Daoy (cell line): ENCODE data around the gene CLPSL2. TPM values are rescaled to one million over a fixed set of nuclear protein-coding genes. Genes with fewer than 3 reads are reported as not detected.
"Not testable (repeated sequence)": the region's sequence is repeated elsewhere in the genome, so short reads cannot be mapped to it uniquely, and the experiment has no call there.

ENCODE experiments used
- DNase-seq: peaks from one replicate; pipeline ENCODE4 v3.0.0-alpha.2; 2015; ENCODE audit warnings: low read depth
- total RNA-seq: library from RNA; depleted of rRNA; stranded (reverse); fragments of >200 nt; shearing (Covaris generic); gene quantifications from 2 replicates; pipeline ENCODE4 v1.2.3, GENCODE V29; 2014; rRNA removed

CLPSL2 gene
- total RNA-seq = not detected in 2 replicates

- DNase-seq = peak; percentile 51
Measured at GRCh38 chr6:35776364-35777215, at the start of gene CLPSL2. Gene CLPSL2 (plus strand): TSS chr6:35776598. CDS start chr6:35776619, 21 bp downstream.

DNA sequence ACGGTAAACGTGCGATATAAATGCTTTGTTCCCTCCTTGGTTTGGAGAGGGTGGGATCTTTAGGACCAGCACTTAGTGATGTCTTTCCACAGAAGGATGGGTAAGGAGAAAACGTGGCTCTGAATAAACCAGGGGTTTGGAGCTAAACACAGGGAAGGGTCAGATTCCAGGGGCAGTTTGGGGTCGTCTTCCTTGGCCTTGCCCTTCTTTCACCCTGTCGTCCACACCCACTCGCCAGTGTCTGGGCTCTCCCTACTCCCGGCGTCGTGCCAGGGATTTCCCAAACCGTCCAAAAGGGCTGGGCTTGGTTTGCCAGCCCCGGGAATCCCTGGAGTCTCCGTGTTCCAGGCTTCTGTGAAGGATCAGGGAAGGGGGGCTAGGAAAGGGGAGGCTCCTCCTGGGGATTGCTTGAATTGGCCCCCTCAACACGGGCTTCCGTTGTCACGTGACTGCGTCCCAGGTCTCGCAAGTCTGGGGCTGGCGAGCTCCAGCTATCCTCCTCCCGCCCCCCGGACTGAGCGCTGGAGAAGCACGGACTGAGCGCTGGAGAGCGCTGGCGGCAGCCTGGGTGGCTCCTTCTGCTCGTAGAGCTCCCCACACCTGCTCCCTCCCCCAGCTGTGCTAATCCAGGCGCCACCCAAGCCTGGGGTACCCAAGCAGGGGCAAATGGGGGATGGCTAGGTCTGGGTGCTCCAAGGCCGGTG lies 49.0 kb upstream of the CLPSL2 start:
- DNase-seq = peak; percentile 75

GRCh38 chr6:35727935-35728682 lies 48.3 kb upstream of the CLPSL2 start:
- DNase-seq = peak; percentile 96

DNA sequence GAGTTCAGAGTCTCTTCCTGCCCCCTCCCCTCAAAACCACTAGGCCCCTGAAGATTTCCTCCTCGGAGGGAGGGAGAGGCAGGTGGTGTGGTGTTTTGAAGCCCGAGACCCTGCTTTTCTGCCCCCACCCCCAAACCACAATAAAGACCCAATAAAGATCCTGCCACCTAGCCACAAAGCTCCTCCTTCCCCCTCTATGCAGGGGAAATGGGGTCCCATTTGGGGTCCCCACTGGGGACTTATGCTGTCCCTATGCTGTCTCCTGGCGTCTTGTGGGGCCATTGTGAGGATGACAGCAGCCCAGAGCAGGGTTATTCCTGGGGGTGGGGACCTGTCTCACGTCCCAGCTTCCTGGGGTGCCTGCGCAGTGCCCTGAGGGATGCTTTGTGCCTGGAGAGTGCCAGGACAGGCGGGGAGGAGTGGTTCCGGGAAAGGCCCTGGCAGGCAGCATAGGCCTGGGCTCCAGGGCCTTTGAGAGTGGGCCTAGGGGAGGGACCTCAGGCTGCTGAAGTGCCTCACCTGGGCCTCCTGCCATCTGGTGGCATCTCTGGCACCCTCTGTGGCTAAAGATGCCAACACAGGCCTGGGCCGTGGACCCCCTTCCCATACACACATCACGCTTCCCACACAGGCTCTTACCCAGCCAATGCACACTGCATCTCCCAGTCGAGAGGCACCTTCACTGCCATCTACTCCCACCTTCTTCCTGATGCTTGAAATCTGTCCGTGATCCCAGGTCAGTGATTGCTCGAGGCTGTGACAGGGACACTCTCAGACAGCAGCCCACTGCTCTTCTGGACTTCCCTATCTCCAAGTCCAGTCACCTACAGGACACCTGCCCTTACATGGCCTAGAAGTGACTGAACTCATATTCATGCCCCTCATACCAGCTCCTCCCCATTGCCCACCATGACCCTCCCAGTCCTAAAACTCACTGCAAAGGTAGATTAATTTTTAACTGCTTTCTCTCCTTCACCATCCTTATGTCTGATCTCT lies 47.4 kb upstream of the CLPSL2 start:
- DNase-seq = no peak

DNA sequence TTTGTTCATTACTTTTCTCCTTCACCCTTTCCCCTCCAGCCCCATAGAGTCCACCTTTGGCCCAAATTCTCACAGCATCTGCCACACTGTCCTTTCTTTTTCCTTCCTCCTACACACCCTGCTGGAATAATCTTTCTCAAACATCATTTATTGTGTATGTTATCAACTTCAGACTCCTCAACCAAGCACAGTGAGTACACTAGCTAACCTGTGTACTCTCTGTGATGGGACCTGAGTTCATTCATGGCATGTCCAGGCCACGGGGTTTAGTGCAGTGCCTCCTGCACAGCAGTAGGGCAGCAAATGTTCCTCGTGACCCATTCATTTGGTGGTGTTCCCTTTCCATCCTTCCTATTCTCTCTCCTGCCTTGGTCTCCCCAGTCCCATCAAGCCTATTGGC lies 46.7 kb upstream of the CLPSL2 start:
- DNase-seq = no peak

GRCh38 chr6:35730745-35731413 lies 45.5 kb upstream of the CLPSL2 start:
- DNase-seq = no peak

GRCh38 chr6:35731414-35731735 lies 45.0 kb upstream of the CLPSL2 start:
- peak; percentile 94 for DNase-seq

- DNase-seq = peak; percentile 91
Measured at GRCh38 chr6:35731736-35732532, 44.5 kb upstream of the CLPSL2 start.

GRCh38 chr6:35733633-35734032 lies 42.8 kb upstream of the CLPSL2 start:
- DNase-seq = no peak

DNA sequence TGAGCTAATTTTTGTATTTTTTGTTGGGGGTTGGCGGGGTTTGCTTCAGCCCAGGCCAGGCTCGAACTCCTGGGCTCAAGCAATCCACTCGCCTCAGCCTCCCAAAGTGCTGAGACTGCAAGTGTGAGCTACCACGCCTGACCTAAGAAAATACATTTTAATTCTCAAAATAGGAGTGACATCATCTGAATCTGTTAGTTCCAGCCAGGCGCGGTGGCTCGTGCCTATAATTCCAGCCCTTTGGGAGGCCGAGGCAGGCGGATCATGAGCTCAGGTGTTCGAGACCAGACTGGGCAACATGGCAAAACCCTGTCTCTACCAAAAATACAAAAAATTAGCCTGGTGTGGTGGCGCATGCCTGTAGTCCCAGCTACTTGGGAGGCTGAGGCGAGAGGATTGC lies 42.1 kb upstream of the CLPSL2 start:
- DNase-seq = not testable (repeated sequence)

DNA sequence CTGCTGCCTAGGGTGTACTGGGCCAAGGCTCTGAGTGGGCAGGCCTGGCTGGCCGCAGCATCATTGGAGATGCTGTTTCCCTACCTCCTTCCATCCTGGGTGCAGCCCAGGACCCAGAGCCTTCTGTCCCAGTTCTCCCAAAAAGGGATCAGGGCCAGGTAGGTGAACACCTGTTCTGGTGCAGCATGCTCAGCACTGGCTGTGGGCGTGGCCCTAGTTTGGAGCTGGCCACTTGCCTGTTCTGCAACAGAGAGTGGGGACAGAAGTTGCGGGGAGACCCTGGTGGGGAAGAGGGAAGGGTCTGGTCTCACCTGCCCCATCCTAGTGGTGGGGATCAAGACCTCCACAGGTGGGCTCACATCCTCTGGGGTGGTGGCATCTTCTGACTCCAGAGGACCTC lies 40.9 kb upstream of the CLPSL2 start:
- DNase-seq = no peak

- DNase-seq = peak; percentile 73
Measured at GRCh38 chr6:35736253-35736894, 40.0 kb upstream of the CLPSL2 start.

- no peak for DNase-seq
Measured at GRCh38 chr6:35736982-35737412, 39.4 kb upstream of the CLPSL2 start, which contains the start of gene ARMC12. Gene ARMC12 (plus strand): TSS chr6:35737032. CDS start chr6:35737109, 77 bp downstream.

DNA sequence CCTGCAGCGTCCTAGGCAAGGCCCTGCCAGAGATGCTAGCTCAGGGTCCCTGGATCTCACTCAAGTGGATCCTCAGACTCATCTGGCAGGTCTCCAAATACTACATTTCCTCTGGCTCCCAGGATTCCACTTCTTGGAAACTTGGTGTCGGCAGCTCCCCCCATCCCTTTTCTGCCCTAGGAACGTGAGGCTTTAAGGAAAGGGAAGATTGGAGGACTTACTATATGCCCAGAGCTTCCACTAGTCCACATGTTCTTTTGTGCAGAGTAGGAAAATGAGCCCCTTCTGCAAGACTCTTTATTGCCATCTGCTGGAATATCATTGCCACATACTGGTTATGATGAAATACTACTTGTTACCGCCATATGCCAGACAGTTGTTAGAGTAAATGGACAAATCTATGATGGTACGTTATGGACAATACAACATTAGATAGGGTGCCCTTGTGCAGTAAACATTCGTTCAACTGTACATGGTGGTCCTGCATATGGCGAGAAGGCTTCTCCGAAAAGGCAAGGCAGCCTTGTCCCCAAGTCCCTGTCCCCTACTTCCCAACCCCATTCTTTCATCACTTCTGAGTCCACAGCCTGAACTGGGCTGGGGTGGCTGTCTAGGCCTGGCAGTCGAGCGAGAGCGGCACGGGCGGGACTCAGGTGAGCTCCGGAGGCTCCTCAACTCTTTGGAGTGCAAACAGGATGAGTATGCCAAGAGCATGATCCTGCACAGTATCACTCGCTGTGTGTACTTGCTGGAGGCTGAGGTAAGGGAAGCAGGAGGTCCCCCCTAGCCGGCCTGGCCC lies 38.8 kb upstream of the CLPSL2 start:
- DNase-seq = peak; percentile 57

DNA sequence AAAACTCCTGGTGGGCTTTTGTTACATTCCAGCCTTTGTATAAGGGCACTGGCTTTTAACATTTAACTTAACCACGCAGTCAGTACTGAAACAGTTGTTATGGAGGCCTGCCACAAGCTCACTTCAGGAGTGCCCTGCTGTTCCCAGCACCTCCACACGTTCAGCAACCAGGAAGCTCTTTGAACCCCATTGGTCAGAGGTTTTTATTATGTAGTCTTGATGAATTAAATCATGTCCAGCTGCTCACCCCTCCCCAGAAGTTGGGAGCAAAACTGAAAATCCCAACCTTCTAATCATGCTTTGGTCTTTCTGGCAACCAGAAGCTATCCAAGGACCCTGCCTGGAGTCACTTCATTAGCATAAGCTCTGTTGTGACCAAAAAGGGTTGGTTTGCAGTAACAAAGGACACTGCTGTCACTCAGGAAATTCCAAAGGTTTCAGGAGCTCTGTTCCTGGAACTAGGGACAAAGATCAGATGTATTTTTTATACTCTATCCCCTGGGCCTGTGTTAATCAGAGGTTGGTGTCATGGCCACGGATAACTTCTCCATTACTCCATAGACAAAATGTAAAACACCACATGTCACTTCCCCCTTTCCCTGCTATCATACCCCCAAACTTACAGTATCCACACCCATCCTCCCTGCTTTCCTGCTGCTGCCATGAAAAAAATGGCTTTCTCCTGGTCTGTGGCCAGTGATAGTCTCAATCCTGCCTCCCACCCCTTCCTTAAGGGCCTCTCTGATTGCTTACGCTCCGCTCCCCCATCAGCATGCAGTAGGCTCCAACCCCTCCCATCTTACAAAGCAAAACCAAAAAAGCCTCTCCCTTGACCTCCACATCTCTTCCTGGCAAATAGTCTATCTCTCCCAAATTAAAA lies 36.5 kb upstream of the CLPSL2 start:
- DNase-seq = no peak

DNA sequence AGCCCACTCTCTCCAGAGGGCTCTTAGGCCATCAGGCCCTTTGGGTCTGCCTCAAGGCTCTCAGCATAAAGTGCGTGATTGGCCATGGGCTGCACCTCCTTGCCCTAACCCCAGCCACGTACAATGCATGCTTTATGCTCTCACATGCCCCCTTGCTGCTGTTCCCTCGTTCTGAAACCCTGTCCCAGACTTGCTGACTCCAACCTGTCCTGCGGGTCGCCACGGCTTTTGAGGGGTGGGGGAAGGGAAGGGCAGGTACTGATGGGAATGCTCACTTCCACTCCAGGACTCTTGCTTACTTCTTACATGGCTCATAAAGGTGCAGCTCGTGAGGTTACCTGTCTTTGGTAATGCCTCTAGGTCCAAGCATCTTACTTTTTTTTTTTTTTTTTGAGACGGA lies 33.6 kb upstream of the CLPSL2 start:
- no peak for DNase-seq

DNA sequence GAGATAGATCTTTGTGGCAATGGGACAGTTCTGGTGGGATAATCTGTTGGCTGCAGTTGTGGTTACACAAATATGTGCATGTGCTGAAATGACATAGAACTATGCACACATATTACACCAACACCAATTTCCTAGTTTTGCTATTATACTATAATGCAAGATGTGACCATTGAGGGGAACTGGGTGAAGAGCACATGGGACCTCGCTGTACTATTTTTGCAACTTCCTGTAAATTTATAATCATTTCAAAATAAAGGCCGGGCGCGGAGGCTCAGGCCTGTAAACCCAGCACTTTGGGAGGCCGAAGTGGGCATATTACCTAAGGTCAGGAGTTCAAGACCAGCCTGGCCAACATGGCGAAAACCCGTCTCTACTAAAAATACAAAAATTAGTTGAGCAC lies 30.9 kb upstream of the CLPSL2 start:
- no peak for DNase-seq
